Ishikawa (cell line): ENCODE measurements around the gene ABCB9.

Experiments used
- CEBPB ChIP-seq: IDR thresholded peaks from 2 replicates; pipeline ENCODE4 v1.6.1; 2012
- CREB1 ChIP-seq: IDR thresholded peaks from 2 replicates; pipeline ENCODE4 v1.6.1; 2012; ENCODE audit warnings: low read depth
- EP300 ChIP-seq: IDR thresholded peaks from 2 replicates; pipeline ENCODE4 v1.6.1; 2012; ENCODE audit warnings: borderline replicate concordance
- FOXM1 ChIP-seq: IDR thresholded peaks from 2 replicates; pipeline ENCODE4 v1.6.1; 2012; ENCODE audit warnings: low read depth, borderline replicate concordance
- MAX ChIP-seq: IDR thresholded peaks from 2 replicates; pipeline ENCODE4 v1.6.1; 2012
- NFIC ChIP-seq: IDR thresholded peaks from 2 replicates; pipeline ENCODE4 v1.6.1; 2012
- RAD21 ChIP-seq: IDR thresholded peaks from 2 replicates; pipeline ENCODE4 v1.6.1; 2012; ENCODE audit warnings: low read depth
- REST ChIP-seq: IDR thresholded peaks from 2 replicates; pipeline ENCODE4 v1.6.1; 2012; ENCODE audit warnings: low read depth, mild to moderate bottlenecking
- TAF1 ChIP-seq: IDR thresholded peaks from 2 replicates; pipeline ENCODE4 v1.6.1; 2012; ENCODE audit warnings: low read depth, mild to moderate bottlenecking
- TCF12 ChIP-seq: IDR thresholded peaks from 2 replicates; pipeline ENCODE4 v1.6.1; 2012; ENCODE audit warnings: low read depth
- TEAD4 ChIP-seq: IDR thresholded peaks from 2 replicates; pipeline ENCODE4 v1.6.1; 2012
- USF1 ChIP-seq: IDR thresholded peaks from 2 replicates; pipeline ENCODE4 v1.6.1; 2012
- YY1 ChIP-seq: IDR thresholded peaks from 2 replicates; pipeline ENCODE4 v1.6.1; 2012; ENCODE audit warnings: low read depth
- ZBTB7A ChIP-seq: IDR thresholded peaks from 2 replicates; pipeline ENCODE4 v1.6.1; 2012; ENCODE audit warnings: low read depth

Gene ABCB9

DNA sequence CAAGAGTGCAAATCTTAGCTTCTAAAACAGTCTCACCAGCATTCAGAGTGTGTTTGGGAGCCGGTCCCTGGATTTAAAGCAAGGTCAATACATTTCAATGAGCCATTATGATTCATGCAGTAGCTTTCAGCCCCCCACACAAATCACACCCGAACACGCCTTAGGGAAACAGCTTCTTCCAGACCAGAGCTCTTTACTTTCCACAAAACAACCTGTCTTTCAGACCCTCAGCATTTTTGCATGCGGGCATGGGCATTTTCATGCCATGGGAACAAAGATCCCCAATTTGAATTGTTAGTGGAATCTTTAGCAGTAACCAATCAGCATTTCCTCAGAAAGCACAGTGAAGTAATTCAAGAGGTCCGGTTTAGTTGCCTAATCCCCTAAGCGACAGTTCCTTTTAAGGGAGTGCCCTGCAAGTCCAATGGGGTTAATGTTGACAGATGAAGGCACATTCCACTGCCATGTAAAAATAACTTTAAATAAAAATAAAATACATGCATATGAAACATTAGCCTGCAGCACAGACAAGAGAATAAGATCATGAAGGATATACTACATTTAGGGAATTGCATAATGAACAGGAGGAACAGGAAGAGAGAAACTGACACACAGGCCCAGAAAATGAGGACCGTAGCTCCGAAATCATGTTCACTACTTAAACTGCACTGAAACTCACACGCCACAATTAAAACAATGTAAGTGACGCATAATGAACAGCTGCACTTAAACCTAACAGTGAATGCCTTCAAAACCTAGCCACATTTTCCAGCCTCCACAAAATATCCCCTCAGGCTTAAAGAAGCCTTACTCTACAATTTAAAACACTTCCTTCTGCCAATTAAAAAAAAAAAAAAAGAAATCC is 74.4 kb downstream of the ABCB9 start:
- TF ChIP-seq CEBPB: no peak
- TF ChIP-seq TAF1: no peak
- no peak for TF ChIP-seq MAX
- TF ChIP-seq TCF12: no peak
- TF ChIP-seq REST: no peak
- no peak for TF ChIP-seq FOXM1

GRCh38 chr12:122889761-122890520 is 76.3 kb downstream of the ABCB9 start:
- no peak for TF ChIP-seq REST
- TF ChIP-seq TCF12: no peak

DNA sequence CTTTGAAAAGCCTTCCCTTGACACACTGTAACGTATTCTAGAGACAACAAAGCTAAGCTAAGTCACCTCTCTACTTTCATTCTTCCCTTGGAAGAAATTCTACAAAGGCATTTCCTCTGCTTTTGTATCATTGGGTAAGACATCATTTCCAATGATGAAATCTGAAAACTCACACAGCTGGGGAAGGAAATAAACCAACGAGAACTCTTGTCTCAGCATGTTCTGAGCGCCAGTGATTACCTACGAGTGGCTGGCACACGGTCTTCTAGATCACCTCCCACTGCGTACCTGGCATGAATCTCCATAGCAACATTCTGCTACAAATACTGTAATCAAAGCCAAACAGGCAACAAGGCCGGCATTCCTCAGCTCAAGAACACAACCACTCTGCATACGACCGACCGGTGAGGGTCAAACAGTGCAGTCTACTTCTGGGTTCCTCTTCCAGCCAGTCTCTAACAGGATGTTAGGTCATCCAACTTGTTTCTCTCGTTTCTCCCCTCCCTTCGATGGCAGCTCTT is 78.0 kb downstream of the ABCB9 start:
- TF ChIP-seq USF1 (no peak), CREB1 (no peak), RAD21 (no peak), NFIC (no peak), TCF12 (no peak)

- TF ChIP-seq CREB1 (no peak), YY1 (no peak), FOXM1 (no peak), EP300 (no peak), ZBTB7A (no peak), MAX (no peak), TCF12 (no peak), TEAD4 (no peak), REST (no peak), USF1 (no peak)
Observed at GRCh38 chr12:122887819-122888212, 78.4 kb downstream of the ABCB9 start.
